Stimulated activated CD8-positive, alpha-beta memory T cell treated with anti-CD3 and anti-CD28 coated beads, Interleukin-7, amount 100 ng/mL, for 4 hours (primary cell): ENCODE measurements around the gene GALK2.
"Not testable (repeated sequence)": the region's sequence is repeated elsewhere in the genome, so short reads cannot be mapped to it uniquely, and the experiment has no call there.

Experiments used
- DNase-seq, 2 donors: peaks; one replicate each; pipeline ENCODE4 v3.0.0-alpha.2; 2020; ENCODE audit warnings: low read depth in 2 of 2

The GALK2 gene

GRCh38 chr15:49164865-49165264, 5.2 kb upstream of the GALK2 start:
- no peak for DNase-seq

GRCh38 chr15:49168016-49168415, 2.0 kb upstream of the GALK2 start:
- no peak for DNase-seq

DNA sequence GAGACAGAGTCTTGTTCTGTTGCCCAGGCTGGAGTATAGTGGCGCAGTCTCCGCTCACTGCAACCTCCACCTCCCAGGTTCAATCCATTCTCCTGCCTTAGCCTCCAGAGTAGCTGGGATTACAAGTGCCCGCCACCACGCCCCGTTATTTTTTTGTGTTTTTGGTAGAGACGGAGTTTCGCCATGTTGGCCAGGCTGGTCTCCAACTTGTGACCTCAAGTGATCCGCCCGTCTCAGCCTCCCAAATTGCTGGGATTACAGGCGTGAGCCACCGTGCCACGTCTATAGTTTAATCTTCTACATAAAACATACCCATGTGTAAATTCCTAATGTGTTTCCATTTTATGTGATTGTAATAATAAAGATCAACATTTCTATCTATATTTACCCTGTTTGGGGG, 1.7 kb downstream of the GALK2 start:
- DNase-seq: no peak

DNA sequence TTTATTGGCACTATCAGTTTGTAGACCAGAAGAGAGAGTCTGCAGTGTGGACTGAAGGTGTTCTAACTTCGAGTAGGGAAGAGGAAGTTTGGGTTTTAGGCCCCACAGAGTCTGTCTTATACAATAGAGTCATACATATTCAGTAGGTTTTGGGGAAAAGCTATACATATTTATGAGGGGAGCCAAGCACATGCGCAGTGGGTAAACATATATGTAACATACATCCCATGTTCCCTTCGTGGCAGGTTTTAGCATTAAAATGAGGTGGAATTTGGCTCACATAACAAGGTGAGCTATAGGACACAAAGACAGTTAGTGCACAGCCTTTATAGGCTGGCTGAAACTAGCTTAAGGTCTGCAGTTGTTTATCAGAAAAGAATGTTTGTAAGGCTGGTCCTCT, 4.9 kb downstream of the GALK2 start:
- no peak for DNase-seq

DNA sequence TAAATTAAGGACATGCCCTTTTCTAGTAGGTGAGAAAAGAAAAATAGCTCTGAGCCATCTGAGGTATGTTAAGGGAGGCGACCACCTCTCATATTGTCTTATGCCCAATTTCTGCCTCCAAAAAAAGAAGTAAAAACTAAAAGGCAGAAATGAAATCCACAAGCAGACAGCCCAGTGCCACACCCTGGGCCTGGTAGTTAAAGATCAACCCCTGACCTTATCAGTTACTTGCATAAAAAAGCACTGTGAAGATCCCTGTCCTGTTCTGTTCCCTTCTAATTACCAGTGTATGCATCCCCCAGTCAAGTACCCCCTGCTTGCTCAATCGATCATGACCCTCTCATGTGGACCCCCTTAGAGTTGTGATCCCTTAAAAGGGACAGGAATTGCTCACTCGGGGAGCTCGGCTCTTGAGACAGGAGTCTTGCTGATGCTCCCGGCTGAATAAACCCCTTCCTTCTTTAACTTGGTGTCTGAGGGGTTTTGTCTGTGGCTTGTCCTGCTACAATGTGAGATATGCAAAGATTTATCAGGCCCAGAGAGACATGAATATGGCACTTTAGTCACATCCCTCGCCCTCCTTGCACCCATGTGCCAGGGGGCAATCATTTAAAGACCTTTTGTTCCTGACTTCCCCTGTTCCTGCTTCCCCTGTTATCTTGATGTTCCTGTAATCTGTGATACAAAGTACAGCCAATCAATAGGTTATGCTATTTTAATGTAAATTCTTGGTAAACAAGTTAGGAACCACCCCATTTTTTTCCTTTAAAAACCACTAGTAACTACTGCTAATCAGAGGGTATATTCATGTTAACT, 5.7 kb downstream of the GALK2 start:
- not testable (repeated sequence) for DNase-seq

DNA sequence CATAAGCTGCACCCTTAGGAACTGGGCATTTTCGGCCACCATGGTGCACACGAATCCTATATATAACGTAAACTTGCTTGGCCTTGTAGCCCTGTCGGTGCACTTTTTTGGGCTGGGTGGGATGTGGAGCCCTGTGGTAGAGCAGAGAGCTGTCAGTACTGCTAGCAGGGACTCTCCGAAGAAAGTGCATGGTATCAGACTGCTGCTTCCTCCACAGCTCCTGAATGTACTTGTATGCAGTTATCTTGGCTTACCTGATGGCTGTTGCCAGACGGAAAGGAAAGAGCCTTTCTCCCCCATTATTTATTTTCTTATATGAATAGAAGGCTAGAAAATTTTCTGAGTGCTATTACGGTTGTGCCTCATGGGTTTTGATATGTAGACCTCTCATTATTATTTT, 8.4 kb downstream of the GALK2 start:
- no peak for DNase-seq

DNA sequence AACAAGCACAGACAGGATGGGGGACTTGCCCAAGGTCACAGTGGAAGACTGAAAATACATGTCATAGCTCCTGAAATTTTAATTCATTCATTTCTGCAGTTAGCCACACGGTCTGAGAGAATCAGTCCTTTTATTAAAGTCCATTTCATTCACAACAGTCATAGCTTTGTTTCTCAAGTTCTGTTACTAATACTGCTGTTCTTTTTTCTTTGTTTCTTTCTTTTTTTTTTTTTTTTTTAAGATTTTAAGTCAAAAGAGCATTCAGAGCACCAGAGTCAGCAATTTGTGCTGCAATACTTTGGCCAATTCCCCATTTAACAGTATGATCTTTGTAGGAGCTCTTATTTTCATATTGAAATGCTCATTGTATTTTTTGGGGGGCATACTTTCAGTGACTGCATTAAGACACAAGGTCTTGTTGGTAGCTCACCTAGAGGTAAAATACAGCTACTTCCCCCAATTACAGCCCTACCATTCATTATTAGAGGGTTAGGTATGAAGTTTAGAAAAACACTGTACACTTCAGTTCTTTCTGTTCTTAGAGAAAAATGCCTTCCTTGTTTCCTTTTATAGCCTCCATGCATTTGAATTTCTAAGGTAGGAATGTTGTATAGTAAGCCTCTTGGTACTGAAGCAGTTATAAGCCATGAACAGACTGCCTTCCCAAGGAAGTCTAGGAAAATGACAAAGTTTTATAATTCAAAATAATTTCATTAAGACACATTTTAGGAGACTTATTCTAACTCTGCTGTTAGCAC, 9.6 kb downstream of the GALK2 start:
- DNase-seq: no peak

DNA sequence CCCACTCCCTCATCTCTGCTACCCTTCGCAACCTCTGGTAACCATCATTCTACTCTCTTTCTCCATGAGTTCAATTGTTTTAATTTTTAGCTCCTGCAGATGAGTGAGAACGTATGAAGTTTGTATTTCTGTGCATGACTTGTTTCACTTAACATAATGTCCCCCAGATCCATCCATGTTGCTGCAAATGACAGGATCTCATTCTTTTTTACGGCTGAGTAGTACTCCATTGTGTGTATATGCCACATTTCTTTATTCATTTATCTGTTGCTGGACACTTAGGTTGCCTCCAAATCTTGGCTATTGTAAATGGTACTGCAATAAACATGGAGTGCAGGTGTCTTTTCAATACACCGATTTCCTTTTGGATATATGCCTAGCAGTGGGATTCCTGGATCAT, 12.1 kb downstream of the GALK2 start:
- no peak for DNase-seq

DNA sequence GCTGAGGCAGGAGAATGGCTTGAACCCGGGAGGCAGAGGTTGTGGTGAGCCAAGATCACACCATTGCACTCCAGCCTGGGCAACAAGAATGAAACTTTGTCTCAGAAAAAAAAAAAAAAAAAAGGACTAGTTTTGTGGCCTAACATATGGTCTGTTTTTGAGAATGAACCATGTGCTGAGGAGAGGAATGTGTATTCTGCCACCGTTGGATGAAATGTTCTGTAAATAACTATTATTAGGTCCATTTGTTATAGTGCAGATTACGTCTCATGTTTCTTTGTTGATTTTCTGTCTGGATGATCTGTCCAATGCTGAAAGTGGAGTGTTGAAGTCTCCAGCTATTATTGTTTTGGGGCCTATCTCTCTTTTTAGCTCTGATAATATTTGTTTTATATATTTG, 13.7 kb downstream of the GALK2 start:
- not testable (repeated sequence) for DNase-seq

DNA sequence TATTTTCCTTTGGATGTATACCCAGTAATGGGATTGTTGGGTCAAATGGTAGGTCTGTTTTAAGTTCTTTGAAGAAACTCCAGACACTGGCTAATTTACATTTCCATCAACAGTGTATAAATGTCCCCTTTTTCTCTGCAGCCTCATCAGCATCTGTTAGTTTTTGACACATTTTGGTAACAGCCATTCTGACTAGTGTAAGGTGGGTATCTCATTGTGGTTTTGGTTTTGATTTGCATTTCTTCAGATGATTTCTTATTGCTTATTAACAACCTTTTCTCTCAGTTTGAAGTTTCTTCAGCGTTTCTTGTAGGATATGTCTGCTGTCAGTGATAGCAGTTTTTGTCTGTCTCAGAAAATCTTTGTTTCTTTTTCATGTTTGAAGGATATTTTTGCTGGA, 15.4 kb downstream of the GALK2 start:
- no peak for DNase-seq

GRCh38 chr15:49187549-49188245, 17.6 kb downstream of the GALK2 start:
- DNase-seq: no peak

DNA sequence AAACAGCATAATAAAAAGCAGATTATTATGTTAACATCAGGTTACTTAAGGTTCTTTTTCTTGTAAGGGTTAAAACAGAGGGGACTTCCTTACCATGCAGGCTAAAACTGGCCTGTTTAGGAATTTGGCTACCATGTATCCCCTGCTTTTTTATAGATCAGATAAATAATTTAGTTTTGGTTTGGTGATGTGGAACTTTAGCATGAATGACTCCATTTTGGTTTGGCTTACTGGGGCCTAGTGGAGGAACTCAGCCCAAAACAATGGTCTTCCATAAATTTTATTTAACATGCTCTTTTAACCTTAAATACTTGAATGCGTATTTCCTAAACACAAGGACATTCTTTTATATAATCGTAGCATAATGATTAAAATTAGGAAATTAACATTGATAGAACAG, 18.9 kb downstream of the GALK2 start:
- no peak for DNase-seq

GRCh38 chr15:49189631-49190030, 19.6 kb downstream of the GALK2 start:
- no peak for DNase-seq

DNA sequence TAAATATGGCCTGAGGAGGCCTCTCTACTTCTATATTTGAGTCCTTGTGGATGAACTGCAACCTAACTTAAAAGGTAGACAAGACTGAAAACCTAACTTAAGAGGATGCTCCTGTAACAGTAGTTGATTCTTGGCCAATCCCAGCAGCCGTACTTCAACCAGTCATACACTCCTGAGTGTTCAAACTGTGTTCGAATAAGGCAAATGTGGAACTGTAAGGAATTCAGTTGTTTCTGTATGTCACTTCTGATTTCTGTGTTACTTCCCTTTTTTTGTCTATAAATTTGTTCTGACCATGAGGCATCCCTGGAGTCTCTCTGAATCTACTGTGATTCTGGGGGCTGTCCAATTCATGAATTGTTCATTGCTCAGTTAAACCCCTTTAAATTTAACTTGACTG, 20.5 kb downstream of the GALK2 start:
- no peak for DNase-seq

DNA sequence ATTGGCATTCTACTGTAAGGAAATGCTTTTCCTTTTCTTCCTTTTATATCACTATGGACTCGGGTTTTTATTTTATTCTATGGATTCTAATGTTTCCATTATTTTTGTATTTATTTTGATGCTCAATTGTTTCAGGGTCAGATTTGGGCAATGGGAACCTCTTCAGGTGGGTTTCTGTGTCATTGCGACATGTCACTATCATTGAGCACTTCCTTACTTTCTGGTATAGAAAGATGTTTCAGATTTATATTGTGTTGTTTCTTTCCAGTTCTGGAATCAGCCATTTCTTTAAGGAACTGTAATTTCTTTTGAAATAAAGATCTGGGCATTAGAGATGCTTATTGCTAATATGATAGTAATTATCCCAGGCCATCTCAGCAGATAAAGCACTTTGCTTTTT, 21.8 kb downstream of the GALK2 start:
- no peak for DNase-seq

GRCh38 chr15:49196856-49197255, 26.8 kb downstream of the GALK2 start:
- DNase-seq: no peak

DNA sequence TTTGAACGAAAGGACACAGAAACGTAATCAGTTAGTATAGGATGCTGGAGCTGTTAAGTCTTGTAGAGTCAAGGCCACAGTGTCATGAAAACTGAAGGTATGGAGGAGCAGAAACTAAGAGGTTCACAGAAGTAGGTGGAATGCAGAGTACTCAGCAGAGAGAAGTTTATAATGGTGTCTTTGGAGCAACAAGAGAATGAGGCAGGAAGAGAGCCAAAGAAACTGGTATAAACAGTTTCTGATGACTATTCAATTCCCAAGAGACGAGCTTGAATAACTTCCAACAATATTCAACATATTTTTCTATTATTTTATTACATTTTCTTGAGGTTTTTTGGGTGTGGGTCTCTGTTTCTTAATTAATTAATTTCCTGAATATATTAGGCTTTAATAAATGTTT, 29.6 kb downstream of the GALK2 start:
- no peak for DNase-seq

- no peak for DNase-seq
Observed at GRCh38 chr15:49200347-49200746, 30.3 kb downstream of the GALK2 start.

- DNase-seq: not testable (repeated sequence)
Observed at GRCh38 chr15:49208102-49208501, 38.1 kb downstream of the GALK2 start.

- no peak for DNase-seq
Observed at GRCh38 chr15:49212897-49213296, 42.9 kb downstream of the GALK2 start.

GRCh38 chr15:49215768-49216739, 46.0 kb downstream of the GALK2 start:
- DNase-seq: no peak
